ENCODE measurements around the gene ICAM2.

Gene ICAM2

GRCh38 chr17:64005734-64006167 lies 14.7 kb downstream of the ICAM2 start:
- TF ChIP-seq CTCF (conservative IDR thresholded peaks at IDR 0.05; ENCODE audit: low read depth, low read length): no peak
- no peak for DNase-seq (ENCODE audit: low read depth)

GRCh38 chr17:64004903-64005733 lies 15.3 kb downstream of the ICAM2 start:
- no peak for TF ChIP-seq CTCF (conservative IDR thresholded peaks at IDR 0.05; ENCODE audit: low read depth, low read length)
- H3K4me3 ChIP-seq (ENCODE audit: low read depth, low read length): no peak overlapping the region
- no peak for DNase-seq (ENCODE audit: low read depth)

More at GRCh38 chr17:64005734-64006167, 14.7 kb downstream of the ICAM2 start:
- H3K4me3 ChIP-seq (ENCODE audit: low read depth, low read length): no peak overlapping the region

- no peak overlapping the region for H3K4me3 ChIP-seq (ENCODE audit: low read depth, low read length)
- no peak for TF ChIP-seq CTCF (conservative IDR thresholded peaks at IDR 0.05; ENCODE audit: low read depth, low read length)
- no peak for DNase-seq (ENCODE audit: low read depth)
Observed at GRCh38 chr17:64004218-64004770, 16.1 kb downstream of the ICAM2 start.

- DNase-seq (ENCODE audit: low read depth): no peak
- H3K4me3 ChIP-seq (ENCODE audit: low read depth, low read length): no peak overlapping the region
- no peak for TF ChIP-seq CTCF (conservative IDR thresholded peaks at IDR 0.05; ENCODE audit: low read depth, low read length)
Observed at GRCh38 chr17:64003526-64004121, 16.8 kb downstream of the ICAM2 start.

- no peak for TF ChIP-seq CTCF (conservative IDR thresholded peaks at IDR 0.05; ENCODE audit: low read depth, low read length)
- DNase-seq (ENCODE audit: low read depth): no peak
Observed at GRCh38 chr17:64002658-64003525, 17.5 kb downstream of the ICAM2 start.

GRCh38 chr17:64001763-64002529 lies 18.5 kb downstream of the ICAM2 start:
- peak; percentile 19 for DNase-seq (ENCODE audit: low read depth)
- no peak overlapping the region for H3K4me3 ChIP-seq (ENCODE audit: low read depth, low read length)
- no peak for TF ChIP-seq CTCF (conservative IDR thresholded peaks at IDR 0.05; ENCODE audit: low read depth, low read length)

More at GRCh38 chr17:64002658-64003525, 17.5 kb downstream of the ICAM2 start:
- H3K4me3 ChIP-seq (ENCODE audit: low read depth, low read length): no peak overlapping the region

Measured in choroid plexus epithelial cell (primary cell).